Measurements from ENCODE around the gene CEP83.

CEP83 gene

DNA sequence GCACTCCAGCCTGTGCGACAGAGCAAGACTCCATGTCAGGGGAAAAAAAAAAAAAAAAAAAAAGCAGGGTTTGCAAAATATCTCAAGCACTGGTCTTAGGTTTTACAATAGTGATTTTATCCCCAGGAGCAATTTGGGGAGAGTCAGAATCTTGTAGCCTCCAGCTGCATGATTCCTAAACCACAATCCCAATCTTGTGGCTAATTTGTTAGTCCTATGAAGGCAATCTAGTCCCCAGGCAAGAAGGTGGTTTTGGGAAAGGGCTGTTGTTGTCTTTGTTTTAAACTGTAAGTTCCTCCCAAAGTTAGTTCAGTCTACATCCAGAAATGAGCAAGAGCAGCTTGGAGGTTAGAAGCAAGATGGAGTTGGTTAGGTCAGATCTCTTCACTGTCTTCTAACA is 175.6 kb downstream of the CEP83 start:
- TF ChIP-seq EZH2 (IDR thresholded peaks at IDR 0.05; ENCODE audit: borderline replicate concordance, low read depth, low read length, severe bottlenecking), result no peak
- TF ChIP-seq, protein P1, sequence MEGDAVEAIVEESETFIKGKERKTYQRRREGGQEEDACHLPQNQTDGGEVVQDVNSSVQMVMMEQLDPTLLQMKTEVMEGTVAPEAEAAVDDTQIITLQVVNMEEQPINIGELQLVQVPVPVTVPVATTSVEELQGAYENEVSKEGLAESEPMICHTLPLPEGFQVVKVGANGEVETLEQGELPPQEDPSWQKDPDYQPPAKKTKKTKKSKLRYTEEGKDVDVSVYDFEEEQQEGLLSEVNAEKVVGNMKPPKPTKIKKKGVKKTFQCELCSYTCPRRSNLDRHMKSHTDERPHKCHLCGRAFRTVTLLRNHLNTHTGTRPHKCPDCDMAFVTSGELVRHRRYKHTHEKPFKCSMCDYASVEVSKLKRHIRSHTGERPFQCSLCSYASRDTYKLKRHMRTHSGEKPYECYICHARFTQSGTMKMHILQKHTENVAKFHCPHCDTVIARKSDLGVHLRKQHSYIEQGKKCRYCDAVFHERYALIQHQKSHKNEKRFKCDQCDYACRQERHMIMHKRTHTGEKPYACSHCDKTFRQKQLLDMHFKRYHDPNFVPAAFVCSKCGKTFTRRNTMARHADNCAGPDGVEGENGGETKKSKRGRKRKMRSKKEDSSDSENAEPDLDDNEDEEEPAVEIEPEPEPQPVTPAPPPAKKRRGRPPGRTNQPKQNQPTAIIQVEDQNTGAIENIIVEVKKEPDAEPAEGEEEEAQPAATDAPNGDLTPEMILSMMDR (IDR thresholded peaks at IDR 0.05; ENCODE audit: borderline replicate concordance, extremely low read depth, low read length, poor library complexity, severe bottlenecking), result no peak
- Histone ChIP-seq H3K79me2 (ENCODE audit: insufficient read depth, low read length) (no peaks in the 10 kb centered on the region), H3K27ac (ENCODE audit: low read length) (no peak overlapping the region)

DNA sequence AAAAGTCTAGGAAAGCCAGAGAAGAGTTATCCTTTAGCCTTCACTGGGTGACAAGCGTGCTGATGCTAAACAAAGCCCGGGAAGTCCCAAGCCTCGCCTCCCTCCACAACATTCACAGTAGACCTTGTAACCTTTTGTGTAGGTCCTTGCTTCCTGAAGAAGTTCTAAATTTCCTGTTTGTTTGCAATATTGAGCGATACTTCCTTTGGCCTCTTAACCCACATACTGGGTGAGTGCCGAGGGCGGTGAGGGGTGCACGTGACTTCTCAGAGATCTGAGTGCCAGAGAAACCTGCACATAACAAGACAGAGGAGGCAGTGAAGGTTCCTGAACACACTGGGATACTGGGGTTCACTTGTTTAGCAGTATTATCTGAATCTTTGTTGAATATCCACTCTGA is 177.0 kb downstream of the CEP83 start:
- Histone ChIP-seq H3K9me3 (ENCODE audit: insufficient read depth, low read length, severe bottlenecking) (no peaks in the 10 kb centered on the region), H3K36me3 (ENCODE audit: insufficient read depth, low read length) (0 out of 2 replicates have a peak, but pooled peaks cover 3% of the 10 kb centered on the region), H3K79me2 (ENCODE audit: insufficient read depth, low read length) (no peaks in the 10 kb centered on the region), H3K4me3 (ENCODE audit: low read depth in 1 of 2, low read length in 2 of 2) (no peak overlapping the region), H3K27me3 (ENCODE audit: insufficient read depth, low read length, poor library complexity) (no peaks in the 10 kb centered on the region), H3K4me1 (ENCODE audit: insufficient read depth, low read length) (no peaks in the 10 kb centered on the region), H3K9ac (ENCODE audit: low read depth, low read length) (no peak overlapping the region), H4K20me1 (ENCODE audit: insufficient read depth, low read length) (no peaks in the 10 kb centered on the region), H2AFZ (ENCODE audit: low read depth, low read length) (no peak overlapping the region), H3K27ac (ENCODE audit: low read length) (no peak overlapping the region), H3K4me2 (ENCODE audit: insufficient read depth, low read length) (no peak overlapping the region)
- ATAC-seq (ENCODE audit: insufficient read depth, low read depth), result no peak
- TF ChIP-seq, protein P1 (IDR thresholded peaks at IDR 0.05; ENCODE audit: borderline replicate concordance, extremely low read depth, low read length, poor library complexity, severe bottlenecking), result no peak
- no peak for TF ChIP-seq EZH2 (IDR thresholded peaks at IDR 0.05; ENCODE audit: borderline replicate concordance, low read depth, low read length, severe bottlenecking)
- no peak for DNase-seq

More for the DNA sequence above, 175.6 kb downstream of the CEP83 start:
- no peak overlapping the region for H3K4me3 ChIP-seq (ENCODE audit: low read depth in 1 of 2, low read length in 2 of 2)
- no peak overlapping the region for H3K4me2 ChIP-seq (ENCODE audit: insufficient read depth, low read length)
- no peaks in the 10 kb centered on the region for H3K27me3 ChIP-seq (ENCODE audit: insufficient read depth, low read length, poor library complexity)
- DNase-seq, result no peak
- H3K9ac ChIP-seq (ENCODE audit: low read depth, low read length), result no peak overlapping the region
- no peak for ATAC-seq (ENCODE audit: insufficient read depth, low read depth)
- no peaks in the 10 kb centered on the region for H3K4me1 ChIP-seq (ENCODE audit: insufficient read depth, low read length)
- no peak overlapping the region for H2AFZ ChIP-seq (ENCODE audit: low read depth, low read length)
- H3K9me3 ChIP-seq (ENCODE audit: insufficient read depth, low read length, severe bottlenecking), result no peaks in the 10 kb centered on the region
- H3K36me3 ChIP-seq (ENCODE audit: insufficient read depth, low read length), result 0 out of 2 replicates have a peak, but pooled peaks cover 6% of the 10 kb centered on the region
- no peaks in the 10 kb centered on the region for H4K20me1 ChIP-seq (ENCODE audit: insufficient read depth, low read length)

DNA sequence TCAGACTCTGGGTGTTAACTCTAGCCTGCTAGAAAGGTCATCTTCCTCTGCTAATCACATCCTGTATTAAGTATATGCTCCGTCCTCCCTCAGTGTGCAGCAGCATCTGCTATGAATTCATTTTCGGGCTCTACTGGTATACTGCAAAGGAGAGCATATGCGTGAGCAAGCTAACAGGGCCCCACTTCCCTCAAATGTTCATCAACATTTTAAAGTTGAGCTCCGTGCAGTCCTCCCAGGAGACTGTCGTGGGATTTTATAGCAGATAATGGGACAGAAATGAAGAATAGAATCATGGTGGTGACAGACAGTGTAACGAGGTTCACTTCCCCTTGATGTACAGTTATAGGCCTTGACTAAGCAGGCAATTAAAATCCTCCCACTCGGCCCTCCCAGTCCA is 179.6 kb downstream of the CEP83 start:
- DNase-seq (no peak), ATAC-seq (ENCODE audit: insufficient read depth, low read depth) (no peak)
- Histone ChIP-seq H3K4me1 (ENCODE audit: insufficient read depth, low read length) (no peaks in the 10 kb centered on the region), H3K36me3 (ENCODE audit: insufficient read depth, low read length) (0 out of 2 replicates have a peak, but pooled peaks cover 3% of the 10 kb centered on the region), H2AFZ (ENCODE audit: low read depth, low read length) (no peak overlapping the region), H3K79me2 (ENCODE audit: insufficient read depth, low read length) (no peaks in the 10 kb centered on the region), H3K4me2 (ENCODE audit: insufficient read depth, low read length) (no peak overlapping the region), H3K27ac (ENCODE audit: low read length) (no peak overlapping the region), H3K27me3 (ENCODE audit: insufficient read depth, low read length, poor library complexity) (no peaks in the 10 kb centered on the region), H3K4me3 (ENCODE audit: low read depth in 1 of 2, low read length in 2 of 2) (no peak overlapping the region), H3K9me3 (ENCODE audit: insufficient read depth, low read length, severe bottlenecking) (no peaks in the 10 kb centered on the region), H4K20me1 (ENCODE audit: insufficient read depth, low read length) (no peaks in the 10 kb centered on the region), H3K9ac (ENCODE audit: low read depth, low read length) (no peak overlapping the region)
- TF ChIP-seq, protein P1 (IDR thresholded peaks at IDR 0.05; ENCODE audit: borderline replicate concordance, extremely low read depth, low read length, poor library complexity, severe bottlenecking), result no peak
- TF ChIP-seq EZH2 (IDR thresholded peaks at IDR 0.05; ENCODE audit: borderline replicate concordance, low read depth, low read length, severe bottlenecking), result no peak

All from DND-41 (cell line).